Right lobe of liver (tissue), 4 donors: Measurements from ENCODE around the gene TMEM151A.

ENCODE experiments used
- CTCF ChIP-seq, 4 donors: fragments of 200-600 bp in 3 of 4; fragments of 450-650 bp in 1 of 4; IDR thresholded peaks; one replicate each; pipeline versions ENCODE4 v1.5.1 to v1.8.0; 2016 to 2022; ENCODE audit warnings: antibody characterized with exemption in 4 of 4, mild to moderate bottlenecking in 2 of 4
- POLR2A ChIP-seq: fragments of 450-650 bp; IDR thresholded peaks from one replicate; pipeline ENCODE4 v1.6.1; 2017; ENCODE audit warnings: antibody characterized with exemption, mild to moderate bottlenecking
- donor health status: DM: no; HTN: no; CAD: no.
- donor health status: DM: no; HTN: no; CAD: no.
- donor health status: DM: no; HTN: yes; CAD: no.

- TF ChIP-seq CTCF (IDR thresholded peaks at IDR 0.05) (no peak), POLR2A (no peak)
Measured at GRCh38 chr11:66289548-66290329, 2.0 kb upstream of the TMEM151A start.
